Measurements from ENCODE around the gene USP37.
"Not testable (repeated sequence)": the region's sequence is repeated elsewhere in the genome, so short reads cannot be mapped to it uniquely, and the experiment has no call there.

Gene USP37

DNA sequence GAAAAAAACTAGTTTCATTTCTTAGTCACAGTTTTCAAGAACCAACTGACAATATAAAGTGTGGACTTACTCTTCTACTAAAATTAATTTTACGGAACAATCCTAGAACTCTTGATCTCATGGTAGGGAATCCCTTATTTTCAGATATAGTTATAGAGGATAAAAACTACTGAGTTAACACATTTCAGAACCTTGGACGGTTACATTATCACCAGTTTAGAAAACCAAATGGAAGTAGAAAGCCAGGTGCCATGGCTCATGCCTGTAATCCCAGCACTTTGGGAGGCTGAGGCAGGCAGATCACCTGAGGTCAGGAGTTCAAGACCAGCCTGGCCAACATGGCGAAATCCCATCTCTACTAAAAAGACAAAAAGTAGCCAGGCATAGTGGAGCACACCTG lies 13.9 kb downstream of the USP37 start:
- DNase-seq, result not testable (repeated sequence)

DNA sequence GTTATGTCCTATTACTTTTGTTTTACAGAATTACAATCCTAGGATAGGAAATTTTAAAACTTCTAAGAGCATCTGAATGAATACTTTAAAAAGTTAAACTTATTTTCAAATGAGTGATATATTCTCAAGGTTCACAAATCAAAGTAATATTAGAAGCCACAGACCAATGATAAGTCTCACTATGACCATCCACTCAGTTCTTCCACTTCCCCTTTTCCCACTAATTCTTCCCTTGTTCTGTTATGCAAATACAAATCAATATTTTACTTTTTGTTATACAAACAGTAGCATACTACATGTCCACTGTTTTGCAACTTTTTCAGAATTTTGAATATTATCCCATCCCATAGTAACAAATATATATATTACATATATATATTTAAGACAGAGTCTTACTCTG lies 20.2 kb downstream of the USP37 start:
- no peak for DNase-seq

DNA sequence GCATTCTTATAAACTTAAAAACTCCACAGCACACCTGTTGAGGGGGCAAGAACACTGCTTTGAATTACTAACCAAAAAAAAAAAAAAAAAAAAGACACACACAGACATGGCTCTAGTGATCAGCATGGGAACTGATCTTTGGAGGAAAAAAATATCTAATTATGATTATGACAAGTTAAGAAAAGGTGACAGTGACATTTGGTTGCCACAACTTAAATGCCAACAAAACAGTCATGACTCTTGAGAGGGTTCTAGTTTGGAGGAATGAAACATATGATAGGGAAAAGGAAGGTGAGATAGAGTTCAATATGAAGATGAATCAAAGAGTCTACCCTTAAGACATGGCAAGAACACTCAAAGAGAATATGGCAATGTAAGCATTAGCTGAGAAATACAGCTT lies 20.6 kb downstream of the USP37 start:
- DNase-seq, result no peak

DNA sequence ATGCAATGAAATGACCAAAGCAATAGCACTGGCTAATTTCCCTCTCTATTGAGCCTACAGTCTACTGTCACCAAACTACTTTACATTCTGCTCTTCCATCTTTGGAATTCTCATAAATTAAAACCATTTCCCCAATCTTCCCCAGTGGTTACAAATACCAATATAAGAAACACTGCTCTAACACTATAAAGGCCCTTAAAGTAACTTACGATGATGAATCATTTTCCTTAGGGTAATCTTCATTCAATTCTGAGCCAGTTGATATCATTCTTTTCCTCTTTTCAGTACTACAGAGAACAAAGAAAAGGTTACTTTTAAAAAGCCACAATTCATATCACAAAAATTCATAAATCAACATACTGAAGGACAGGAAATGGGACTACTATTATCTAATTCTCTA lies 22.1 kb downstream of the USP37 start:
- DNase-seq, result no peak

DNA sequence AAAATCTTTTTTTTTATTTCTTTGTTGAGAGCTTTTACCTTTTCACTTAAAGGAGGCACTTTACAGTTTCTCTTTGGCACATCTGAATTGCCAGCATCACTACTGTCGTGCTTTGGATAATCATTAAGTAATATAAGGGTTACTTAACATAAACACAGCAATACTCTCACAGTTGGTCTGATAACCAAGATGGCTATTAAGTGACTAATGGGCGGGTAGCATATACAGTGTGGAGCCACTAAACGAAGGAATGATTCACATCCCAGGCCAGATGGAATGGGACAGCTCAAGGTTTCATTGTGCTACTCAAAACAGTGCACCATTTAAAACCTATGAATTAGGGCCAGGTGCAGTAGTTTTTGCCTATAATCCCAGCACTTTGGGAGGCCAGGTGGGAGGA lies 28.1 kb downstream of the USP37 start:
- DNase-seq, result no peak

DNA sequence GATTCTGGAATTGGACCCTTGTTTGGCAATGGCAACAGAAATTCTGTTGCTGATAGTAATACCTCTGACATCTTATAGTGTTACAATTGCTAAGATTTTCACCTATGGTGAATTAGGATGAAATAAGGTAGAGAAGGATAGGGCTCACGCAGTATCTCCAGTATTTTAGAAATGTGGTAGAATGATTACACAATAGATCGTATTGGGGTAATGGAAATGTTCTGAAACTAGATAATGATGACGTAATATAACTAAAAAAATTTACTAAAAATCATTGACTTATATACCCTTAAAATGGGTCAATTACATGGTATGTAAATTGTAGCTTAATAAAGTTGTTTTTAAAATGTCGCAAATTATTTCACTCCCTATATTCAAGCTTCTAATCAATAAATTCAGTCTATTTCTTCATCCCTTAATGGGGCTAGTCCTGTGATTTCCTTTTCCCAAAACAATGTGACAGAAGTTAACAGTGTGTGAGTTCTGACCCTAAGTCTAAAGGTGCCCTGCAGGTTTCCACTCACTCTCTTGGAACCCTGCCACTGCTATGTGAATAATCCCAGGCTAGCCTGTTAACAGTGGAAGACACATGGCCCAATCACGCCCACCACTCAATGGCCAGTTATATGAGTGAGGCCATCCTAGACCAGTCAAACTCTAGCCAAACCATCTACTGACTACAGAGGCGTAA lies 31.2 kb downstream of the USP37 start:
- DNase-seq, result no peak

DNA sequence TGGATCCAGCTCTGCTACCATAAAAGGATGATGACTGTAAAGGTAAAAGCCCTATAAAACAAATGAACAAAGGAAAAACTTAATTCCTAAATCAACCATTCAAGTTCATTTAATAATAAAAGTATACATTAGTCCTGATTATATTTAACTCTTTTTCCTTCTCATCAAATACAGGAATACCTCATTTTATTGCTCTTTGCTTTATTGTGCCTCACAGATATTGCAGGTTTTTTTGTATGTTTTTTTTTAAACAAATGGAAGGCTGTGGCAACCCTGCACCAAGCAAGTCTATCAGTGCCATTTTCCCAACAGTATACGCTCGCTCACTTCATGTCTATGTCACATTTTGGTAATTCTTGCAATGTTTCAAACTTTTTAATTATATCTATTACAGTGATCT lies 38.2 kb downstream of the USP37 start:
- no peak for DNase-seq

DNA sequence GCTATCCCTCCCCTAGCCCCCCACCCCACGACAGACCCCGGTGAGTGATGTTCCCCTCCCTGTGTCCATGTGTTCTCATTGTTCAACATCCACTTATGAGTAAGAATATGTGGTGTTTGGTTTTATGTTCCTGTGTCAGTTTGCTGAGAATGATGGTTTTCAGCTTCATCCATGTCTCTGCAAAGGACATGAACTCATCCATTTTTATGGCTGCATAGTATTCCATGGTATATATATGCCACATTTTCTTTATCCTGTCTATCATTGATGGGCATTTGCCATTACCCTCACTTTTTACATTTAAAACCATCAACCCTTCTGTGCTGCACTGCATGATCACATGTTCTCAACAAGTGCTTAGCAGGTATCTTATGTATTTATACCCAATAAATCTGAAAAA lies 39.7 kb downstream of the USP37 start:
- not testable (repeated sequence) for DNase-seq

DNA sequence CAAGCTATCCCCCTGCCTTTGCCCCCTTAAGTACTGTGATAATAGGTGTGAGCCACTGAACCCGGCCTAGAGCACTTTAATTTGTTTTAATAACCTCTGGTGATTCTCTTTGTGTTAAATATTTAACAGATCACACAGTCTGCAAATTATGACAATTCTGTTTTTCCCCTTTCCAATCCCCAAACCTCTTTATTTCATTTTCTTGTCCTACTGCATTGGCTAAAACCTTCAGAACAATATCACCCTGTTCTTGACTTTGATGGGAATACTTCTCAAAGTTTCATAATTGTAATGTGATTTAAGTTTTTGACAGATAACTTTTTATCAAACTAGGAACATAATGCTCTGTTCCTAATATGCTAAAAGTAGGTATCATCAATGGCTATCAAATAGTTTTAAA lies 44.5 kb downstream of the USP37 start:
- DNase-seq, result no peak

DNA sequence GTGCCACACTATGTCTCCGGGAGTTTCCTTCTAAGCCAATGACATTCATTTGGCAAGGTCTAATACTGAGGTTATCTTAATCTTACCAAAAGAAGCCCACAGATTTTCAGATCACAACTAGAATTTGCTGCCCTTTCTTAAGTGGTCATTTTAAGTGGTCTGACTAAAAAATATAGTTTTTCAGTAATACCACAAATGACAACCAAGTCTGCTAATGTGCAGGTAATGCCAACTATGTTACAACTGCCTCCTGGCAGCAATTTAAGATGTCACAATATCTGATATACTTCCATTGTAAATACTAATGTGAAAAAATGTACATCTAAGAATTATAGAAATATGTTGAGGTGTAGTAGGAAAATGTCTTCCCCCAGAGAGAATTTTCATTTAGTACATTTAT lies 49.3 kb downstream of the USP37 start:
- DNase-seq, result no peak

DNA sequence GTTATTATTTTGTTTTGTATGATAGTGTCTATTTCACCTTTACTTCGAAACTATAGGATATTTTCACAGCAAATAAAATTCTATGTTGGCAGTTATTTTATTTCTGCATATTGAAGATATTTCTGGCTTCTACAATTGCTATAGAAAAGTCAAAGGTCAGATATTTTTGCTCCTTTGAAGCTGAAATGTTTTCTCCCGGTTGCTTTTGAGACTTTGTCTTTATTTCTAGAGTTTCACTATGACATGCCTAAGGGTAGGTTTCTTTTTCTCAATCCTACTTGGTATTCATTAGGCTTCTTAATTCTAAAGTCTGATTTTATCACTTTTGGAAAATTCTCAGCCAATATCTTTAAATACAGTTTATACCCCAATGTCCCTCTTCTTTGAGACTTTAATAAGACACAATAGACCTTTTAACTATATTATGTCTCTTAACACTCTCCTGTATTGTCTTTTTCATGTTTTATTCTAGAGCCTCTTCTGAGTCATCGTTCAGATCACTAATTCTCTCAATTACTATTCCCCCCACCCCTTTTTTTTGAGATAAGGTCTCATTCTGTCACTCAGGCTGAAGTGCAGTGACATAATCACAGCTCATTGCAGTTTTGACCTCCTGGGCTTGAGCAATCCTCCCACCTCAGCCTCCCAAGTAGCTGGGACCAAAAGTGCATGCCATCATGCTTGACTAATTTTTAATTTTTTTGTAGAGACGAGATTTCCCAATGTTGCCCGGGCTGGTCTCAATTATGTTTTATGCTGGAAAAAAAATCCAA lies 50.5 kb downstream of the USP37 start:
- DNase-seq, result no peak

DNA sequence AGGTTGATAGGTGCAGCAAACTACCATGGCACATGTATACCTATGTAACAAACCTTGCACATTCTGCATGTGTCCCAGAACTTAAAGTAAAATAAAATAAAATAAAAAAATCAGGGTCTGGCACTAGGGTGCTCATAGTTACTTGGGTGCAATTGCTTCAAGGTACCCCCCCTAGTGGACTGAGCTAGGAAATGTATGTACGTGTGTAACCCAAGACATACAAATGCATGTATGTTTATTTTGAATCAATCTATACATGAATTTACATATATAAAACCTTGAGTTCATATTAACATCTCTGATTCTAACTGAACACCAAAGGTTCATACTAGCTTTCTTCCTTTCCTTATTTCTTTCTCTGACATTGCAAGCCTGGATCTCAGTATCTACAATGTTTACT lies 51.5 kb downstream of the USP37 start:
- no peak for DNase-seq

DNA sequence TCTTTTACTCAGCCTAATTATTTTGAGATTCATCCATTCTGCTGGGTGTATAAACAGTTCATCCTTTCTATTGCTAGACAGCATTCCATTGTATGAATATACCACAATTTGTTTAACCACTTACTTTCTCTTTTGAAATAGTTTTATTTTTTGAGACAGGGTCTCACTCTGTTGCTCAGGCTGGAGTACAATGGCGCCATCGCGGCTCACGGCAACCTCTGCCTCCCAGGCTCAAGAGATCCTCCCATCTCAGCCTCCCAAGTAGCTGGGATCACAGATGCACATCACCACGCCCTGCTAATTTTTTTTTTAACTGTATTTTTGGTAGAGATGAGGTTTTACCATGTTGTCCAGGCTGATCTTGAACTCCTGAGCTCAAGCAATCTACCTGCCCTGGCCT lies 54.5 kb downstream of the USP37 start:
- no peak for DNase-seq

DNA sequence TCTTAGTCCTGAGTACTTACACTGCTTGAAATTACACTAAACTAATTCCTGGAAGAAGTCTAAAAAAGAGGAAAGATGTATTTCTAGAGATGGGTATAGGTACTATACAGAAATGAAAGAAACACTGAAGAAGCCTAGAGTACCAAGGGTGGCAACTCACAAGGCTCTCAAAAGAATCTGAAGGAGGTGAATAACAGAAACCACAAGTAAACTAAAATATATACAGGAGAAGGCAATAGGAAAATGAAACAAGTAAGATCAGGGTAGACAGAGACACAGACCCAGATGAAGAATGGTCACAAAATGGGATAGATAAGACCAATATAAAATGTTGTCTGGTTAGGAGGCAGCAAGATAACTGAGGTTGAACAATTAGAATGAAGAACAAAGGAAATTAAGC lies 59.9 kb downstream of the USP37 start:
- no peak for DNase-seq

DNA sequence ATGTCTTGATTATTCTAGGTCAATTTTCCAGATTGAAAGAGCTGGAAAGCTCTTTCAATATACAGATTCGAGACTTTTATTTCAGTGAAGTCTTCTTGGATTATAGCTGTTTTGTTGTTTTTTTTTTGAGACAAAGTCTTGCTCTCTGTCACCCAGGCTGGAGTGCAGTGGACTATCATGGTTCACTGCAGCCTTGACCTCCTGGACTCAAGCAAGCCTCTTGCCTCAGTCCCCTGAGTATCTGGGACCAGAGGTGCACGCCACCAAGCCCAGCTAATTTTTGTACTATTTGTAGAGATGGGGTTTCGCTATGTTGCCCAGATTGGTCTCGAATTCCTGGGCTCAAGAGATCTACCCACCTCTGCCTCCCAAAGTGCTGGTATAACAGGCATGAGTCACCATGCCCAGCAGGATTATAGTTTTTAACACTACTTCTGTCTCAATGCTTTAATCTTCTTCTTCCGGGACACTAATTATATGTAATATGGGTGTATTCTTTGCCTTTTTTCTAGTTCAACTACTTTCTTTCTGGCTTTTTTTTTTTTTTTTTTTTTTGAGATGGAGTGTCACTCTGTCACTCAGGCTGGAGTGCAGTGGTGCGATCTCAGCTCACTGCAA lies 62.3 kb downstream of the USP37 start:
- no peak for DNase-seq

DNA sequence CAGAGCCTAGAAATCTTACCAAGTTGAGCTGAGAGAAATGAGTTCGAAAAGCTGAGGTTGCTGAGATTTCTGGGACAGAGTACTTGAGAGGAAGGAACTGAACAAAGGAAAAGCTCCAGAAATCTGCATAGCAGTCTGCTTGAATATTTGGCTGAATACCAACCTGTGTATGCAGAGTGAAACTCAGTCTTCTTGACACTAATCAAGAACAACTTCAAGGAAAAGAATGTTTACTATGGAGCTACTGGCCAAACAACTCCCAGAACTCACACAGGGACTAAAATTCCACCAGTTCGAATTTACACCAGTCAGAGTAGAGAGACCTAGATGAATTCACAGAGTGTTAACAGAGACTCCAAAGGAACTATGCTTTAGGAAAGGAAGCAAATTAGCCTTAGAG lies 66.5 kb downstream of the USP37 start:
- no peak for DNase-seq

DNA sequence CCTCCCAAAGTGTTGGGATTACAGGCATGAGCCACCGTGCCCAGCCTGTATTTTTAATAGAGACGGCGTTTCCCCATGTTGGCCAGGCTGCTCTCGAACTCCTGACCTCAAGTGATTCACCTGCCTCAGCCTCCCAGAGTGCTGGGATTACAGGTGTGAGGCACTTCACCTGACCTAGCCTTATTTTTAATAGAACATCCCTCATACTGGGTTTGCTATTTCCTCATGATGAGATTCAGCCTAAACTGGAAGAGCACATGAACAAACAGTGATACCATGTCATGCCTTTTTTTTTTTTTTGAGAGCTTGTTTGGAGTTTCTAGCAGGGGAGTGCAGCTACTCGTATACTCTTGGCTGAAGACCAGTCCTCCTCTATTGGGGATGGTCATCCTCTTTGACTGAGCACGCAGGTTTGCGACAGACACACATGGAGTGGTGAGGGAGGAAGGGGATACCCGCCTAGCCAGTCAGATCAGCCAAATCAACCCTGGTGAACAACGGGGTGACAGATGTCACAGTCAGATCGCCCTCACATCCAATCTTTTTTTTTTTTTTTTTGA lies 67.6 kb downstream of the USP37 start:
- DNase-seq, result no peak

DNA sequence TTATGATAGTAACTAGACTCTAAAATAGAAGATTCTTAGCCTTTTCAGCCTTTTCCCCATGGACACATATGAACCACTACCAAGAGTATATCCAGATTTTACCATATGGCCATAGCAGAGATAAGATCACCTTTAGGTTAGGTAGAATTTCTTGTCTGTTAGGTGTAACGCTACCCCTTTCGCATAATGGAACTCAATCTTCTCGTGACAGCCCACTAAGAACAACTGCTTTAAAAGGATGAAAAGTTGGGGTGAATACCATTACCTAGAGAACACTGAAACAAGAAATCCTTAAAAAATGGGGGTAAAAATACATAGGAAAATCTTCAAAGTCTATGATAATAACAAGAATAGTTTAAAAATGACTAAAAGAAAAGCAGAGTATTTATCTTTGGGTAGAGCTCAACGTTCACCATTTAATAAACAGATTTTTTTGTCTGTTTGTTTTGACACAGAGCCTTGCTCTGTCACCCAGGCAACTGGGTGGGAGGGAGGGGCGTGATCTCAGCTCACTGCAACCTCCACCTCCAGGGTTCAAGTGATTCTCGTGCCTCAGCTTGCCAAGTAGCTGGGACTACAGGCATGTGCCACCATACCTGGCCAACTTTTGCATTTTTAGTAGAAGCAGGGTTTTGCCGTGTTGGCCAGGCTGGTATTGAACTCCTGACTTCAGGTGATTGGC lies 82.0 kb downstream of the USP37 start:
- DNase-seq, result no peak

DNA sequence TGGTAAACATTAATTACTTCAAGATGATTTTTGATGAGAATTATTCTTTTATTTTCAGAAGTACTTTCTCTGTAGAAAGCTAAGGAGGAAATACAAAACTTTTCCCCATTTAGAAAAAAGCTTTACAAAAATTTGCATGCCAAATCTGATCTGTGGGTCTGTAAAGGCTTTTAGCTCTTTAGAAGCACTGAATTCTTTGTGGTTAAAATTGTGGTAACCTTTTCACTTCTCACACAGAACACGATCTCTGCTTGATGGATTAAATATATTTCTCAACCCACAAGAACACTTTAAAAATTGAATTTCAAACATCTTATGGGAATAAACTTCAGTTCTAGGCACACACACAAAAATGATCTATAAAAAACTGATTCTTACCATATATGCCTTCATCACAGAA lies 85.5 kb downstream of the USP37 start:
- no peak for DNase-seq

DNA sequence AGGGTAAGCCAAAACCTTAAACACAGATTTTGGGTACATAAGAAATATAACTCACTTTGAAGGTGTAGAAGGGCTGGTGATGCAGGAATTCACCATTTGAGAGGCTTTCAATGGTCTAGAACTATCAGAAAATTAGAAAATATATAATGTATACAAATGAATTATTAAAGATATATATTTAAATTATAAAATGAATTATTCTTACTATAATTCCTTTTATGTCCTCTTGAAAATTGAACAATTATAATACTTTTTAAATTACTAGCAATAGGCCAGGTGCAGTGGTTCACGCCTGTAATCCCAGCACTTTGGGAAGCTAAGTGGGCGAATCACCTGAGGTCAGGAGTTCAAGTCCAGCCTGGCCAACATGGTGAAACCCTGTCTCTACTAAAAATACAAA lies 88.6 kb downstream of the USP37 start:
- DNase-seq, result no peak

DNA sequence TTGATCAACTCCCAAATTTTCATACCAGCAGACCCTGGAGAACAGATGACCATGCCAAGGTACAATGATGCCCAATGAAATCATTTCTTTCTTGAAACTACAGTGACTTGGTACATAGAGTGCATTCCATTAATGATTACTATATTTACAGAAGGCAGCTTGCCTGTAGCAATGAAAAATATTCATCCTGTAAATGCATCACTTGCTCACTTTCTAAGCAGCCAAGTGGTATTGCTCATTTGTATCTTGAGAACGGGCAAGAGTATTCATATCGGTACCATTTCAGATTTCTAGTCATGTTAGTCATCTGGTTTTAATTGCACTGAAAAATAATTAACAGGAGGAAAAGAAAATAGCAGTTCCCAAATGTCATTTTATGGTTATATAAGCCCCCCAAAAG lies 89.6 kb downstream of the USP37 start:
- DNase-seq, result no peak

DNA sequence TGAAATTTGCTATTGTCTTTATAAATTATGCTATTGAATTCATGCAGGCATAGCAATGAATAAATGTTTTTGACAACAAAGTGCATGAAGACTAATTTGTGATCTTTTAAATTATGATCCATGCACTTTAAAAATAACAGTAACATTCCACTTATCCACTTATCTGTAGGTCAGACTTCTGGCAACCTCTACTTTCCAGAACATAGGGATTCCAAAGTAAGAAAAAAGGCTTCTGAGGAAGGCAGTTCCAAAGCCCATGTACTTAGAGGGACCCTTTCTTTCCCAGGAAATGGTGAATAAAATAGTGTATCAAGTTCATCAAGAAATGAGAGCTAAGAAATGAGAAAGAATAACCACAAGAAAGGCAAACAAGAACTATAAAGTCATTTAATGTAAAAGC lies 90.9 kb downstream of the USP37 start:
- DNase-seq, result no peak

DNA sequence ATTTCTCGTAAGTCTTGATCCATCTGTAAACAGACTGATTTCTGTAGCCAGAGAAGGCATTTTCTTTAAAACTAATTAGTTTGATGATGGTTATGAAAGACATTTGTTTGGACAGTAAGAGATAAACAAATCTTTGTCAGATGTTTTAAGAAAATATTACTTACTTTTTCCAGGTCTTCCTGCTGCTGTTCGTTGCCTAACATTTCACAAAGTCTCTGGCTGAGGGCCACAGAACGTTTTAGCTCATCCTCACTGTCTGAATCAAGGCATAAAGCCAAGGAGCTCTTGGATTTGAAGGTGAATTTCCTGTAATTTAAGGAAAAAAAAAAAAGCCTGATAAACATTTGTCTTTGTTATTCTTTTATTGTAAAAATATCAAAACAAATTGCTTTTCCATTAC lies 91.5 kb downstream of the USP37 start:
- no peak for DNase-seq

DNA sequence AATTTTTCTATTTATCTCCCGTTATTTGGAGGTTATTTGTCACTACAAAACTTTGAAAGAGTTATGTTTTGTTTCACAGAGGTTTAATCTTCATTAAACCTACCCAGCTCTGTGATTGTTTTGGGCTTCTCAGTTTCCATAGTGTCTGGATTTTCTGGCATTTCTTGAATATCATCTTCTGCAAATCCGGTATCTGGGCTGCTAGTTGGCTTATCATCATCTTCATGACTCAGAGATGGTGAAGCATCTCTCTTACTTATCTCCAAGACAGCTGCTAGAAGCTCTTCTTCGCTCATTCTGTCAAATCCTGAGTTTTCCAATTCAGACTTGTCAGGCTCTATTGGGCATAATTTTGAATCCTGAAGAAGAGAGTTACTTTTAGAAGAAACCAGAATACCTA lies 93.6 kb downstream of the USP37 start:
- no peak for DNase-seq
